Esophagus muscularis mucosa (tissue), 4 donors: ENCODE measurements around the gene SLCO1B1.

Experiments used
- EP300 ChIP-seq: sonication (generic); formaldehyde crosslinking; IDR thresholded peaks from one replicate; pipeline ENCODE4 v1.6.1; 2017; ENCODE audit warnings: antibody characterized with exemption
- POLR2AphosphoS5 ChIP-seq, 2 donors: sonication (generic); formaldehyde crosslinking; IDR thresholded peaks; one replicate each; pipeline ENCODE4 v1.6.1; 2017; ENCODE audit warnings: antibody characterized with exemption in 2 of 2
- TF ChIP-seq, protein P1 (sequence below), 3 experiments: fragments of 200-600 bp in 2 of 3; fragments of 450-650 bp in 1 of 3; sonication (generic) in 2 of 3; IDR thresholded peaks; one replicate each; pipeline ENCODE4 v1.5.1; 2017 to 2019; ENCODE audit warnings: antibody characterized with exemption in 3 of 3, mild to moderate bottlenecking in 2 of 3, moderate library complexity in 1 of 3

DNA sequence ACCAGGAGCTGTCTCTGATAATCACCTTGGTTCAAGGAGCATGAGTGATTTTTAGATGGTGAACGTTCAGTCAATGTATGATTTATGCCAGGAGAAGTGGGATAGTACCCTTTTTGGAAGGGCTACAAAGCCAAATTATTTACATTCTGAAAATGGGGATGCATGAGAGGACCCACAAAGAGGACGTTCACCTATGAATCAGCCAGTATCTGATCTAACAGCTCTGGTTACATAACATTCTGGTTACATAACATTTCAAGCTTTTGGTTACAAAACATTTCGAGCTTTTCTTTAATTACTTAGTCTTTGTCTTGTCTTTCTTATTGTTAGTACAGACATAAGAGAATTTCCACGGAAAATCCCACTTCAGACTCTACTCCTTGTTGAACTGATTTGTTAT lies 134.9 kb downstream of the SLCO1B1 start:
- TF ChIP-seq, protein P1, sequence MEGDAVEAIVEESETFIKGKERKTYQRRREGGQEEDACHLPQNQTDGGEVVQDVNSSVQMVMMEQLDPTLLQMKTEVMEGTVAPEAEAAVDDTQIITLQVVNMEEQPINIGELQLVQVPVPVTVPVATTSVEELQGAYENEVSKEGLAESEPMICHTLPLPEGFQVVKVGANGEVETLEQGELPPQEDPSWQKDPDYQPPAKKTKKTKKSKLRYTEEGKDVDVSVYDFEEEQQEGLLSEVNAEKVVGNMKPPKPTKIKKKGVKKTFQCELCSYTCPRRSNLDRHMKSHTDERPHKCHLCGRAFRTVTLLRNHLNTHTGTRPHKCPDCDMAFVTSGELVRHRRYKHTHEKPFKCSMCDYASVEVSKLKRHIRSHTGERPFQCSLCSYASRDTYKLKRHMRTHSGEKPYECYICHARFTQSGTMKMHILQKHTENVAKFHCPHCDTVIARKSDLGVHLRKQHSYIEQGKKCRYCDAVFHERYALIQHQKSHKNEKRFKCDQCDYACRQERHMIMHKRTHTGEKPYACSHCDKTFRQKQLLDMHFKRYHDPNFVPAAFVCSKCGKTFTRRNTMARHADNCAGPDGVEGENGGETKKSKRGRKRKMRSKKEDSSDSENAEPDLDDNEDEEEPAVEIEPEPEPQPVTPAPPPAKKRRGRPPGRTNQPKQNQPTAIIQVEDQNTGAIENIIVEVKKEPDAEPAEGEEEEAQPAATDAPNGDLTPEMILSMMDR (IDR thresholded peaks at IDR 0.05) = no peak
- TF ChIP-seq EP300 (no peak), POLR2AphosphoS5 (IDR thresholded peaks at IDR 0.05) (no peak)
